Type B pancreatic cell (in vitro differentiated cells): ENCODE data around the gene NACC2. TPM values are rescaled to one million over a fixed set of nuclear protein-coding genes. Genes with fewer than 3 reads are reported as not detected.
"Not testable (repeated sequence)": the region's sequence is repeated elsewhere in the genome, so short reads cannot be mapped to it uniquely, and the experiment has no call there.

ENCODE experiments used
- DNase-seq: peaks from one replicate; pipeline ENCODE4 v3.0.0; 2021; ENCODE audit warnings: mixed read lengths; ENCODE audit not compliant: unreplicated experiment; ENCODE audit errors: extremely low spot score
- H3K27ac Mint-ChIP-seq: 2 replicates; pipeline ENCODE4 v1.8.0; 2021; ENCODE audit warnings: mild to moderate bottlenecking, mixed read lengths
- H3K27me3 Mint-ChIP-seq: 2 replicates; pipeline ENCODE4 v1.8.0; 2021; ENCODE audit warnings: mixed read lengths
- H3K36me3 Mint-ChIP-seq: 2 replicates; pipeline ENCODE4 v1.8.0; 2021; ENCODE audit warnings: mixed read lengths
- H3K4me1 Mint-ChIP-seq: one replicate; pipeline ENCODE4 v1.8.0; 2021; ENCODE audit warnings: mixed read lengths; ENCODE audit not compliant: unreplicated experiment
- H3K4me3 Mint-ChIP-seq: 2 replicates; pipeline ENCODE4 v1.8.0; 2021; ENCODE audit warnings: mild to moderate bottlenecking, mixed read lengths
- H3K9me3 Mint-ChIP-seq: 2 replicates; pipeline ENCODE4 v1.8.0; 2021; ENCODE audit warnings: mixed read lengths
- CTCF ChIP-seq: fragments of 200-600 bp; sonication (generic); conservative IDR thresholded peaks from 2 replicates; pipeline ENCODE4 v1.5.0; 2021; ENCODE audit warnings: antibody characterized with exemption, mild to moderate bottlenecking
- total RNA-seq: library from RNA; stranded (reverse); gene quantifications from 2 replicates; pipeline ENCODE4 v1.2.1, GENCODE V29; 2021; ENCODE audit warnings: low replicate concordance

NACC2 gene
- total RNA-seq, 1 donor from 2014 or later, result 9.3 TPM

- H3K4me3 Mint-ChIP-seq, result no peak overlapping the region
- H3K27ac Mint-ChIP-seq, result no peak overlapping the region
- no peaks in the 10 kb centered on the region for H3K27me3 Mint-ChIP-seq
- H3K4me1 Mint-ChIP-seq, result peaks cover 4% of the 10 kb centered on the region
- H3K9me3 Mint-ChIP-seq, result peaks cover 5% of the 10 kb centered on the region
- TF ChIP-seq CTCF, result no peak
- DNase-seq, result no peak
- peaks cover 5% of the 10 kb centered on the region for H3K36me3 Mint-ChIP-seq
Measured at GRCh38 chr9:136044207-136044970, 50.7 kb downstream of the NACC2 start.

GRCh38 chr9:136043441-136043991 lies 51.6 kb downstream of the NACC2 start:
- Mint-ChIP-seq H3K36me3 (peaks cover 9% of the 10 kb centered on the region), H3K9me3 (peaks cover 9% of the 10 kb centered on the region), H3K27ac (no peak overlapping the region), H3K27me3 (no peaks in the 10 kb centered on the region), H3K4me3 (no peak overlapping the region), H3K4me1 (peaks cover 4% of the 10 kb centered on the region)
- no peak for TF ChIP-seq CTCF
- no peak for DNase-seq

- H3K4me3 Mint-ChIP-seq, result no peak overlapping the region
- no peak for DNase-seq
- H3K9me3 Mint-ChIP-seq, result peaks cover 10% of the 10 kb centered on the region
- no peak overlapping the region for H3K27ac Mint-ChIP-seq
- no peaks in the 10 kb centered on the region for H3K27me3 Mint-ChIP-seq
- peaks cover 13% of the 10 kb centered on the region for H3K36me3 Mint-ChIP-seq
- TF ChIP-seq CTCF, result no peak
- peaks cover 4% of the 10 kb centered on the region for H3K4me1 Mint-ChIP-seq
Measured at GRCh38 chr9:136042541-136042940, 52.5 kb downstream of the NACC2 start.

DNA sequence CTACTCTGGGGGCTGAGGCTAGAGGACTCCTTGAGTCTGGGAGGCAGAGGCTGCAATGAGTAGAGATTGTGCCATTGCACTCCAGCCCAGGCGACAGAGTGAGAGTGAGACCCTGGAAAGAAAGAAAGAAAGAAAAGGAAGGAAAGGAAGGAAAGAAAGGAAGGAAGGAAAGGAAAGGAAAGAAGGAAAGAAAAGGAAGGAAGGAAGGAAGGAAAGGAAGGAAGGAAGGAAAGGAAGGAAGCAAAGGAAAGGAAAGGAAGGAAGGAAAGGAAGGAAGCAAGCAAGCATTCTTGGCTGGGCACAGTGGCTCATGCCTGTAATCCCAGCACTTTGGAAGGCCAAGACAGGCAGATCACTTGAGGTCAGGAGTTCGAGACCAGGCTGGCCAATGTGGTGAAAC lies 54.2 kb downstream of the NACC2 start:
- peaks cover 22% of the 10 kb centered on the region for H3K36me3 Mint-ChIP-seq
- H3K27ac Mint-ChIP-seq, H3K27me3 Mint-ChIP-seq, H3K9me3 Mint-ChIP-seq, H3K4me3 Mint-ChIP-seq, H3K4me1 Mint-ChIP-seq, DNase-seq: not testable (repeated sequence)

DNA sequence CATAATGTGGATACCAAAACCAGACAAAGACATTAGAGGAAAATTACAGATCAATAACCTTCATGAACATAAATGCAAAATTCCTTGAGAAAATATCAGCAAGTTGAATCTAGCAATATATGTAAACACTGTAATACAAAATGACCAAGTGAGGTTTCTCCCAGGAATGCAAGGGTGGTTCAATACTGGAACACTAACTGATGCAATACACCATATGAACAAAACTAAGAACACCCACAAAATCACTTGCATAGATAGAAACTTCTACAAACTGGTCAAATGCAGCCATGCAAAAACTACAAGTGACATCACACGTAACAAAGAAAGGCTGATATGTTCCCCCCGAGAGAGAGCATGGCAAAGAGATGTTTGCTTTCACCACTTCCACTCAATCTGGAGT lies 55.6 kb downstream of the NACC2 start:
- H3K27me3 Mint-ChIP-seq, result no peaks in the 10 kb centered on the region
- peaks cover 22% of the 10 kb centered on the region for H3K36me3 Mint-ChIP-seq

More for the DNA sequence above, 55.6 kb downstream of the NACC2 start:
- no peak for TF ChIP-seq CTCF
- Mint-ChIP-seq H3K4me3 (no peak overlapping the region), H3K27ac (no peak overlapping the region), H3K9me3 (peaks cover 10% of the 10 kb centered on the region), H3K4me1 (peaks cover 4% of the 10 kb centered on the region)
- no peak for DNase-seq
